SU-DHL-6 (cell line): ENCODE results near the gene LNX1.

Source experiments
- CTCF ChIP-seq: fragments of 200-600 bp; sonication (generic); IDR thresholded peaks from one replicate; pipeline ENCODE4 v1.5.1; 2017; ENCODE audit warnings: antibody characterized with exemption, mild to moderate bottlenecking, low read length, moderate library complexity; ENCODE audit not compliant: insufficient read depth, poor library complexity, severe bottlenecking
- EZH2phosphoT487 ChIP-seq: fragments of 200-600 bp; sonication (generic), shearing (Covaris generic); conservative IDR thresholded peaks from 2 replicates; pipeline ENCODE4 v1.6.1; 2018; ENCODE audit warnings: mild to moderate bottlenecking, antibody characterized with exemption, low read length, moderate library complexity, mixed read lengths

- TF ChIP-seq CTCF (no peak), EZH2phosphoT487 (no peak)
Measured at GRCh38 chr4:53545942-53546581, 45.2 kb downstream of the LNX1 start.
